EH (cell line): ENCODE measurements around the gene PDE2A.

Experiments used
- DNase-seq: peaks from one replicate; pipeline ENCODE4 v3.0.0-alpha.2; 2015; ENCODE audit warnings: low read depth

PDE2A gene

DNA sequence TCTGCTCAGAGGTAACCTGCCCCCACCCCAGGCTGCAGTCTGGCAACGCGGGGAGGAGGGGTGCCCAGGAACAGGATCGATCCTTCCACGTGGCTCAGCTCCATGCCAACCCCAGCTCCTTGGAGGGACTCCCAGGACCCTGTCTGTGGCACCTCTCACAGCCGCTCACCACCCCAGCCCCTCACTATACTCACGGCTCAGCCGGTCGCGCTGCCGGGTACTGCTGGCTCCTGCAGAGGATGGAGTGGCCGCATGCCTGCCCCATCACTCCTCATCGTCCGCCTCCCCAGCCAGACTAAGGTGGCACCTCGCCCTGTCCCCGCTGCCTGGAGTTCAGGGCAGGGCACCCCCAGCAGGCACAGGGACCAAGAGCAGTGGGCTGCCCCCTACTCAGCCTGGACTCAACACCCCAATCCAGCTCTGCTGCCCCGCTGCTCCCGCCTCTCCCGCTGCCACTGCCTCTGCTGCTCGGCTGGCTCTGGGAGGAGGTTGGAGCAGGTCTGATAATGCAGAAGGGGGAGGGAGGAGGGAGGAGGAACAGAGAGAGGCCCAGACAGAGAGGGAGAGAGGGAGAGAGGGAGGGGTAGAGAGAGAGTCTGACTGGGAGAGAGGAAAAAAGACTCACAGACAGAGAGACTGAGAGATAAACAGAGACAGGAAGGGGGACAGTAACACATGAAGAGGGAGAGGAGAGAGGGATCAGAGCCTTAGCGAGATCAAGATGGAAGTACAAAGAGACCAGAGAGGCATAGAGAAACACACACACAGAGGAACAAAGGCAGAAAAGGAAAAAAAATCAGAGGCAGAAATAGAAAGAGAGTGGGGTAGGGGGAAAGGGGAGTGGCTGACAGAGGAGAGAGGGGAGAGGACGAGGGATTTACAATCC, at the start of gene PDE2A:
PDE2A (minus strand) TSS at position 480 of the 886 bp plus-strand sequence; CDS start at position 265, 215 bp downstream.
- no peak for DNase-seq

GRCh38 chr11:72723508-72723907, 49.3 kb upstream of the PDE2A start:
- DNase-seq, result no peak

DNA sequence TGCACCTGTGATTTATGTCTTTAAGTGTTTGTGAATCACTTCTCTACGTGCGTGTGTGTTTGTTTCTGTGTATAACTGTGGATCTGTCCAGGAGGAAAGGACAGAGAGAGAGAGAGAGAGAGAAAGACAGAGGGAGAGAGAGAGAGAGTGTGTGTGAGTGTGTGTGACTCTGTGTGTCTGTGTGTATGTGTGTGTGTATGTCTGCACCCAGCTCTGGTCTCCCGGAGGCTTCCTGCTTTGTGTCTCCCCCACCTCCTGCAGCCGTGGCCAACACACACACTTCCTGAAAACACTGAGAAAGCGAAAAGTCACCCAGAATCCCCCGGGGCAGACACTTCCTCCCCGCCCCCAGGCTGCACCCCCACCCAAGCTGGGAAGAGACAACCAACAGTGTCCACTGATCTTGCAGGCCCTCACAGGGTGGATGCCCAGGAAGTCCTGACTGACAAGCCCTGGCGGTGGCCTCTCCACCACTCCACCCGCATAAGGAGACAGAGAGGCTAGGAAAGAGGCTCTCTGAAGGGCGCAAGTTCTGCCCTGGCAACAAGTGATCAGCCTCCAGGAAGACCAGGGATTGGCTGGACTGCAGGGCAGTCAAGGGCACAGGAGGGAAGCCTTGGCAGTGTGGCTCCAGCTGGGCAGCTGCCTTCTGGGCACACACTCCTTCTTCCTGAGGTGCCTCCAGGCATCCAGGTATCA, 48.0 kb upstream of the PDE2A start:
- peak; percentile 93 for DNase-seq

DNA sequence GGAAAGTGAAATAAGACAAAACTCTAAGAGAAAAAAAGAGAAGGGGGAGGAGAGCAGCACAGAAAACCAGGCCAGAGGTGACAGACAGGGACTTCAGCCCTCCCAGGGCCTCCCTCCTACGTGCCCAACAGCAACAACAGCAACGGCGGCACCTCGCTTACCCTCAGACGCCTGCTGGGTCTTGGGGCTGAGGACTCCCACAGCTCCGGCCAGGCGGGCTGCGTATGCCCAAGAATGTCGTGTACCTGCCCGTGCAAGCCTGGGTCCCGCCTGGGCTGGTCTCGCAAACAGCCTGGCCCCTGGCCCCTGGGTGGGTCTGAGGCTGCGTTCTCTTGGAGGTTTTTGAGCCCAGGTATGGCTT, 47.4 kb upstream of the PDE2A start:
- peak; percentile 46 for DNase-seq

GRCh38 chr11:72721276-72721675, 47.1 kb upstream of the PDE2A start:
- no peak for DNase-seq

DNA sequence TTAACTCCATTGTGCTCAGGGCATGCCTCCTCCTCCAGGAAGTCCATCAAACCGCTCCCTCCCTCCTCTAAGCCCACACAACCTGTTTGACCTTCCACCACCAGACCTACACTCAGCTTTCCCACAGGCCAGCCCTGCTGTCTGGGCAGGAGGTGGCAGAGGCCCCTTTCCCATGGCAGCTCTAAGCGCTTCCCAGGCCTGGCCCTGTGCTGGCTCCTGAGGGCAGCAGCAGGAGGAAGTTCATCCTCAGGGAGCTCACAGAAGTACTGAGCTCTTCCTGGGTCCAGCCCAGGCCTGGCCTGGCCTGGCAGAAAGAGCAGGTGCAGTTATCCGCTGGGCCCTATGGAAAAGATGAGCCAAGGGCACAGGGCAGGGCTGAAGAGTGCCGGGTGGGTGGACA, 46.6 kb upstream of the PDE2A start:
- peak; percentile 26 for DNase-seq

GRCh38 chr11:72720047-72720446, 45.8 kb upstream of the PDE2A start:
- DNase-seq, result no peak

GRCh38 chr11:72719551-72719950, 45.3 kb upstream of the PDE2A start:
- DNase-seq, result no peak

GRCh38 chr11:72719144-72719543, 44.9 kb upstream of the PDE2A start:
- DNase-seq, result peak; percentile 52

DNA sequence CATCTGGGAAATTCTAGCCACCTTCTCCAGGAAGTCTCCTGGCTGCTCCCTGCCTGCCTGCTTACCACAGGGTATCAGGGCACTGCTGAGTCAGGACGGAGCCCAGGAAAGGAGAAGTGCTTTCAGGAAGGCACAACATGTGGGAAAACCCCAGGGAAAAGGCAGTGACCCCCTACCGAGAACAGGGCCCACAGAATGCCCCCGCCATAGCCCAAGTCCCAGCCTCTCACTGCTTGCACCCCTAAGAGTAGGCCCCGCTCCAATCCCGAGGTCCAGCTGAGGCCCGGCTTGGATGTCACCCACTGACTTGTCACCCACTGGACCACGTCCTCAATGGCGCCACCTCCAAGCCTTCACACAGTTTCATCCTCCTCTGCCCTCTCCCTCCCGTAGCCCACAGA, 43.9 kb upstream of the PDE2A start:
- DNase-seq, result no peak

GRCh38 chr11:72716788-72717435, 42.7 kb upstream of the PDE2A start:
- no peak for DNase-seq

DNA sequence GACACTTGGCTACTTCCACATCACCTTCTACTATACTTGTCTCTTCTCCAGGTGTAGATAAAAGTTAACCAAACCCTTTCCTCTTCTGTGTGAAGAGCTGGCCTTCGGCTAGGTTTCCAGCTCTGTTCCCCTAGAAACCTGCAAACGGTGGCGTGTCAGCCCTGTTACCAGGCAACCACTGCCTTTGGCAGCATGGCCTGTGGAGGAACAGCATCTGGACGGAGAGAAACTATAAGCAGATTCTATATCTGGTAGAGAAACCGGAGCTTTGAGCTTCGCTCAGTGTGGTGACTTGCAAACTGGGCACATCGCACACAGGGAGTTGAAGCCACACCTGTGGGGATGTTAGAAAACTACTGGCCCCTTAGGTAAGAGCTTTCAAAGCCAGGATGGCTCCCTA, 42.1 kb upstream of the PDE2A start:
- no peak for DNase-seq

DNA sequence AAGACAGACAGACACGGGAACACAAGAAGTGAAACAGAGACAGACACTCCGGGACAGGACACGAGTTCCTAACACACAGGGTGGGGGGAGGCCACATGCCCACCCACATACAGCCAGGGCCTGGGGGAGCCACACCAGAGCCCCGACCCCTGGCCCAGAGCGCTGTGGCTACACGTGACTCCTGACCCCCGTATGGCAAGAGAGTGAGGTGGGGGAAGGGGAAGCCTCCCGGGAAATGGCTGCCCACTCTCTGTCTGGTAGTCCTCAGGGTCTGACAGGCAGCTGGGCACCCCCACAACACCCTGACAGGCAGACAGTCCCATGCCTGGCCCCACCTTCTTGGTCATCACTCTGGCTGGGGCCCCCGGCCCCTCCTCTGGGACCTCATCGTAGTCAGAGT, 38.6 kb upstream of the PDE2A start:
- no peak for DNase-seq

DNA sequence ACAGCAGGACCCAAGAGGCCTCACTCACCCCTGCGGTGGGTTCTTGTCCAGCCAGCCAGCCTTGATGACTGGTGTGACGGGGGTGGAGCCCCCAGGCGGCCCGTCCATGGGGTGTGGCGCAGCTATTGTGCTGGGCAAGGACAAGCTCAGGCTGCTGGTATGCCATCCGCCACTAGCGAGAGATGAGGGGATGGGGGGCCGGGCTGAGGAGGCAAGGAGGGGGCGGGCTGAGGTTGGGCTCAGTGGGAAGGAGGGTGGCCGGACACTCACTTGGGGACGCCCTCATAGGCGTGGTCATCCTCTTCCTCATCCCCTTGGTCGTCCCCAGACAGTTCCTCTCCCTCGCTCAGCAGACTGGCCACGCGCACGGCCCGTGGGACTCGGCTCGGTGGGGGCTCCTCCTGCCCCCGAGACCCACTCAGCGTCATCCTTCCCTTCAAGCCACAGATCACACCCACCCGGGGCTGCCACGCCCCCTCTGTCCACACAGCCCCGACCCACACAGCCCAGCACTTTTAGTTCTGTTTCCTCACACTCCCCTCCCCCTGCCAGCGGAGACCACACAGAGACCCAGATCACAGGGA, 38.0 kb upstream of the PDE2A start:
- DNase-seq, result no peak

DNA sequence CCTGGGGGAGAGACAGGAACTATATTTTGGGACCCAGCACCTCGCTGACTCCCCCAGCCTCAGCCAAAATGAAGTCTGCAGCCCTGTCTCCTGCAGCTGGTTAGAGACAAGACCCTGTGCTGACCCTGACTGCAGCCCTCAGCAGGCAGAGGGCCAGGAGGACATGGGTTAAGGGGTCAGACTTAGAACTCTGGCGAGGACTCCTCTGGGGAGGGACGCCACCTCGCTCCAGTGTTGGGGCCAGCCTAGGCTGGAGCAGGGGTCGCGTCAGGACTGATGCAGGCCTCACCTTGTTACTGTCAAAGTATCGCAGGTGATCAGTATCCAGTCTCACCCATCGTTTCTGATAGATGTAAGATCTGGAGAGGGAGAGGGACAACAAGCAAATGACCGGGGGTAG, 36.9 kb upstream of the PDE2A start:
- no peak for DNase-seq

- DNase-seq, result no peak
These were observed 36.1 kb upstream of the PDE2A start for GRCh38 chr11:72710278-72710677.

DNA sequence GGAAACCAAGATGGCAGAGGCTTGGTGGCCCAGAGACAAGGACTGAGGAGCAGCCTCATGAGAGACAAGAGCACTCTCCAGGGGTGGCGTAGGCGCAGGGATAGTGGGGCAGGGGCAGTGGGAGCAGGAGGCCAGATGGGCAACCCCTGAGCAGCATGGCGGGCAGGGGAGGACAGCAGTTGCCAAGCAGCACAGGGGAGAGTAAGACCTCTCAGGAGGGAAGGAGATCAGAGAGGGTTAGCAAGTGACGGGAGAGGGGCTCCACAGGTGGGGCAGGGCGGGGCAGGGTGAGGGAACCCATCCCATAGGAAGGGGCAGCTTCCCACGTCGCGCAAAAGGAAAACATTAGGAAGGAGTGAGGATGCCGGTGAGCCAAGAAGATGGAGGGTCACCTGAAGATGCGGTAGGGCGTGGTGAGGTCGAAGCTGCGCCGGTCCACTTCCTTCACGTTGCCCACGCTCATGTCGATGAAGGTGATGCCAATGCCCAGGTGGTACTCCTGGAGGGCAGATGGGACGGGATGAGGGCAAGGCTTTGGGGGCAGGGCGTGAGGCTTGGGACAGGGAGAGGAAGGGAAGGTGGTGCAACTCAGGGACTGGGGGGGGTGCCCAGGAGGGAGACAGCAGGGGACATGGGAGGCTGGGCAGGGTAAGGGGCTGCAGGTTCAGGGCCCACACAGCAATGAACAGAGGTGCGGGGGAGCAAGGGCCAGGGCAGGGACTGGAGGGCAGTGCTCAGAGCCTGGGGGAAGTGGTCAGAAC, 35.4 kb upstream of the PDE2A start:
- no peak for DNase-seq

DNA sequence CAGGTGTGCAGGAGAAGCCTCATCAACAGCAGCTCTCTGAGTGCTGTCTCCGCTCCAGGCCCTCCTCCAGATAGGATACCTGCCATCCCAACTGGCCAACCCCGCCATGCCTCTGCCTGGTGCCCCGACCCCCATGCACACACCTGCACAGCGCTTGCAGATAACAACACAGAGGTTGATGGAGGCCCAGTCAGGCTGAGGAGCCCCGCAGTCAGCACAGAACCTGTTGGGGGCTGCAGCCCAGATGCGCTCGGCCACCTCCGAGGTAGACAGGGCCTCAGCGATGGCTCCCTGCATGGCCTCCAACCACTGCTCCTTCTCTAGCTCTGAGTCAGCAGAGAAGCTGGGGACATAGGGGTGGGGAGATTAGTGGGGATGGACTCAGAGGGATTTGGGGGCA, 32.8 kb upstream of the PDE2A start:
- no peak for DNase-seq

- no peak for DNase-seq
These were observed 32.4 kb upstream of the PDE2A start for GRCh38 chr11:72706579-72706978.

DNA sequence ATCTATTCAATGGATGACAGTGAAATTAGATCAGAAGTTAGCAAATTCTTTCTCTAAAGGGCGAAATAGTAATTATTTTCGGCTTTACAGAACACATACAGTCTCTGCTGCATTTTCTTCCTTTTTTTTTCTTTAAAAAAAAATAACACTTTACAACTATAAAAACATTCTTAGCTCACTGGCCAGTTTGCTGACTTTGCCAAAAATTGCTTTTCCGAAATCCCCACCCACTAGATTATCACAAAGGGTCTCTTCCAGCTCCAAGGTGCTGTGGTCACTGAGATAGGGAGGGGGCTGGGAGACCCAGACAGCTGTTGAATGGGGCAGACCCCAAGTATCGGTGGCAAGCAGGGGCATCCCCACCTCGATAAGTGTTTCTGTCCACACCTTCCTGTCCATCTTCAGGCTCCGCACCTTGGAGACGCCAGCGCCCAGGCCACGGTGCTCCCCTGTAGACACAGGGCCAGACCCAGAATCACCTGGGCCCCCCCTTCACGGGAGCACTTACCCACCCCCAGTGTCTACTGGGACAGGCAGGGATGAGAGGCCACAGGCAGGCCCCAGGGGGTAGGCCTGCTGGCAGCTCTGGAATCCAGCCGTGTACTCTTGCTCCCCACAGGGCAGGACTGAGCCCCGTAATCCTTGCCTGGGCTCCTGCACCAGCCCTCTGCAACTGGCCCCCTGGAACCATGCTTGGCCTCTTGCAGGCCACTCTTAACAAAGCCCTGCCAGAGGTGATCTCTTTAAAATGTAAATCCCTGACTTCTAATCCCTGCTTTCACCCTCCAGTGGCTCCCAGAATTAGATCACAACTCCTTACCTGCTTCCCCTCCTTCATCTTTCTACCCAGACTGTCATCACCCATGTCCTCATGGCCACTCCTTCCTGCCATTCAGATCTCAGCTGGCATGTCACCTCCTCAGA, 31.5 kb upstream of the PDE2A start:
- DNase-seq, result no peak

- DNase-seq, result no peak
These were observed 30.6 kb upstream of the PDE2A start for GRCh38 chr11:72704783-72705265.
